Nephron (organoid): ENCODE results near the gene EPHB2.
"Not testable (repeated sequence)": the region's sequence is repeated elsewhere in the genome, so short reads cannot be mapped to it uniquely, and the experiment has no call there.

Experiments
- H3K27ac Mint-ChIP-seq, 3 experiments: 2 replicates each; pipeline ENCODE4 v1.8.0; 2020; ENCODE audit warnings: mixed read lengths in 3 of 3, mild to moderate bottlenecking in 2 of 3, moderate library complexity in 1 of 3
- H3K27me3 Mint-ChIP-seq: 2 replicates; pipeline ENCODE4 v1.8.0; 2021; ENCODE audit warnings: low read depth, mild to moderate bottlenecking, moderate library complexity, mixed read lengths
- H3K36me3 Mint-ChIP-seq: 2 replicates; pipeline ENCODE4 v1.8.0; 2020; ENCODE audit warnings: low read depth, mixed read lengths
- H3K4me1 Mint-ChIP-seq: 2 replicates; pipeline ENCODE4 v1.8.0; 2020; ENCODE audit warnings: mixed read lengths
- H3K4me3 Mint-ChIP-seq, 3 experiments: 2 replicates each; pipeline ENCODE4 v1.8.0; 2020; ENCODE audit warnings: mild to moderate bottlenecking in 3 of 3, mixed read lengths in 3 of 3, moderate library complexity in 2 of 3
- H3K9me3 Mint-ChIP-seq: 2 replicates; pipeline ENCODE4 v1.8.0; 2020; ENCODE audit warnings: mixed read lengths
- CTCF ChIP-seq, 3 experiments: fragments of 200-600 bp; sonication (generic); IDR thresholded peaks; one replicate each; pipeline ENCODE4 v1.5.0; 2021; ENCODE audit warnings: antibody characterized with exemption in 3 of 3; ENCODE audit not compliant: unreplicated experiment in 3 of 3

The EPHB2 gene

DNA sequence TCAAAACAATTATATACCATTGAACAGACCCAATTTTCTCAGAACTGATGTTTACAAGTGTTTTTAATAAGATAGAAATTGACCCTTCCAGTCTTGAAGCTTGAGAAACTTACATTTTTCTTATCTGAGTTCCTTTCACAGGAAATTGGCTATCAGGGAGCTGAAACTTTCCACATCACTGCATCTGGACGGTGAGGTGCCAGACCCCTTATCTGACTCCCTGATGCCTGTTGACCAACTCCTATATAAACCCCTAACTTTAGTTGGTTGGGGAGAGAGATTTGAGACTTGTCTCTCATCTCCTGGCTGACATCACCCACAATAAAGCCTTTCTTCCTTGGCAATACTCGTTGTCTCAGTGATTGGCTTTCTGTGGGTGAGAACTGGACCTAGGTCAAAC lies 230.6 kb downstream of the EPHB2 start:
- H3K27ac Mint-ChIP-seq = no peak overlapping the region
- no peak overlapping the region for H3K4me3 Mint-ChIP-seq
- H3K4me1 Mint-ChIP-seq = no peaks in the 10 kb centered on the region
- H3K9me3 Mint-ChIP-seq = peaks cover 16% of the 10 kb centered on the region
- peaks cover 2% of the 10 kb centered on the region for H3K27me3 Mint-ChIP-seq
- no peak for TF ChIP-seq CTCF (IDR thresholded peaks at IDR 0.05; ENCODE audit: unreplicated experiment in 3 of 3)
- no peaks in the 10 kb centered on the region for H3K36me3 Mint-ChIP-seq

- H3K9me3 Mint-ChIP-seq = peaks cover 15% of the 10 kb centered on the region
- H3K27me3 Mint-ChIP-seq = peaks cover 8% of the 10 kb centered on the region
- H3K27ac Mint-ChIP-seq = peak overlapping the region; percentile 78 to 97 (median 86)
- no peak overlapping the region for H3K4me3 Mint-ChIP-seq
- no peaks in the 10 kb centered on the region for H3K36me3 Mint-ChIP-seq
- no peaks in the 10 kb centered on the region for H3K4me1 Mint-ChIP-seq
- TF ChIP-seq CTCF (IDR thresholded peaks at IDR 0.05; ENCODE audit: unreplicated experiment in 3 of 3) = no peak
These were observed 233.9 kb downstream of the EPHB2 start for GRCh38 chr1:22944346-22945055.

- H3K9me3 Mint-ChIP-seq = peaks cover 12% of the 10 kb centered on the region
- not testable (repeated sequence) for H3K4me3 Mint-ChIP-seq, H3K4me1 Mint-ChIP-seq, H3K27me3 Mint-ChIP-seq, H3K36me3 Mint-ChIP-seq
- peak overlapping the region; percentile 78 to 97 (median 86) for H3K27ac Mint-ChIP-seq
These were observed 234.5 kb downstream of the EPHB2 start for GRCh38 chr1:22945171-22945570.

GRCh38 chr1:22949822-22950331 lies 239.2 kb downstream of the EPHB2 start:
- Mint-ChIP-seq H3K4me1 (no peaks in the 10 kb centered on the region), H3K27ac (no peak overlapping the region), H3K4me3 (no peak overlapping the region), H3K27me3 (peaks cover 8% of the 10 kb centered on the region), H3K9me3 (no peaks in the 10 kb centered on the region), H3K36me3 (no peaks in the 10 kb centered on the region)
- no peak for TF ChIP-seq CTCF (IDR thresholded peaks at IDR 0.05; ENCODE audit: unreplicated experiment in 3 of 3)

DNA sequence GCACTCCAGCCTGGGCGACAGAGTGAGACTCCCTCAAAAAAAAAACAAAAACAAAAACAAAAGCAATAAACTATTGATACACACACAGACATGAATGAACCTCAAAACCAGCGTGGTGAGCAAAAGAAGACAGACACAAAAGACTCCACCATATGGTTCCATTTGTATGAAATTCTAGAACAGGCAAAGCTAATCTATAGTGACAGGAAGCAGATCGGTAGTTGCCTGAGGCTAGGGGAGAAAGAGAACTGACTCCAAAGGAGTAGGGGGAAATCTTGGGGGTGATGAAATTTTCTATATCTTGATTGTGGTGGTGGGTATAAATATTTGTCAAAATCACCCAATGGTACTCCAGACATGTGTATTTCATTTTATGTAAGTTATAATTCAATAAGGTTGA lies 241.2 kb downstream of the EPHB2 start:
- Mint-ChIP-seq H3K4me3 (no peak overlapping the region), H3K4me1 (no peaks in the 10 kb centered on the region), H3K27me3 (peaks cover 8% of the 10 kb centered on the region), H3K36me3 (no peaks in the 10 kb centered on the region), H3K9me3 (no peaks in the 10 kb centered on the region), H3K27ac (no peak overlapping the region)
- no peak for TF ChIP-seq CTCF (IDR thresholded peaks at IDR 0.05; ENCODE audit: unreplicated experiment in 3 of 3)

GRCh38 chr1:22952694-22953056 lies 242.0 kb downstream of the EPHB2 start:
- no peak for TF ChIP-seq CTCF (IDR thresholded peaks at IDR 0.05; ENCODE audit: unreplicated experiment in 3 of 3)
- Mint-ChIP-seq H3K9me3 (no peaks in the 10 kb centered on the region), H3K36me3 (no peaks in the 10 kb centered on the region), H3K27me3 (peaks cover 8% of the 10 kb centered on the region), H3K4me3 (no peak overlapping the region), H3K27ac (no peak overlapping the region), H3K4me1 (no peaks in the 10 kb centered on the region)
